OCI-LY3 (cell line): Measurements from ENCODE around the gene ATP2A2.

Experiments
- H2AFZ ChIP-seq: fragments of 200-600, 300-600 bp; shearing (Covaris generic); 2 replicates; pipeline ENCODE4 v1.6.0; 2014; ENCODE audit warnings: antibody characterized with exemption, low read depth, low read length
- H3K27ac ChIP-seq: fragments of 200-600, 300-600 bp; sonication (generic); 2 replicates; pipeline ENCODE4 v1.5.1; 2014; ENCODE audit warnings: mild to moderate bottlenecking, low read length, moderate library complexity, mixed read lengths
- H3K27me3 ChIP-seq: fragments of 200-600, 300-600 bp; sonication (generic); 2 replicates; pipeline ENCODE4 v1.6.1; 2014; ENCODE audit warnings: low read depth, low read length, mixed read lengths
- H3K36me3 ChIP-seq: fragments of 200-600, 300-600 bp; sonication (generic); replicated peaks from 2 replicates; pipeline ENCODE3; 2014; ENCODE audit warnings: low read depth, low read length, mixed read lengths
- H3K4me1 ChIP-seq: fragments of 300-600, 200-600 bp; sonication (generic); 2 replicates; pipeline ENCODE4 v1.6.1; 2014; ENCODE audit warnings: low read length, mixed read lengths
- H3K4me2 ChIP-seq: fragments of 200-600, 300-600 bp; sonication (generic); 2 replicates; pipeline ENCODE4 v1.6.1; 2014; ENCODE audit warnings: low read length, mixed read lengths
- H3K4me3 ChIP-seq: fragments of 300-600, 200-600 bp; sonication (generic); 2 replicates; pipeline ENCODE4 v1.5.1; 2014; ENCODE audit warnings: antibody characterized with exemption, mild to moderate bottlenecking, low read length, moderate library complexity
- H3K79me2 ChIP-seq: fragments of 300-600, 200-600 bp; shearing (Covaris generic); 2 replicates; pipeline ENCODE4 v1.6.1; 2014; ENCODE audit warnings: mild to moderate bottlenecking, low read length, mixed read lengths
- H3K9ac ChIP-seq: fragments of 300-600, 200-600 bp; shearing (Covaris generic); 2 replicates; pipeline ENCODE4 v1.6.0; 2014; ENCODE audit warnings: mild to moderate bottlenecking, low read length, moderate library complexity
- H3K9me3 ChIP-seq: fragments of 200-600, 300-600 bp; shearing (Covaris generic); 2 replicates; pipeline ENCODE4 v1.6.1; 2014; ENCODE audit warnings: low read length, mixed read lengths; ENCODE audit not compliant: insufficient read depth
- H4K20me1 ChIP-seq: fragments of 200-600, 300-600 bp; sonication (generic); 2 replicates; pipeline ENCODE4 v1.6.1; 2016; ENCODE audit warnings: low read length, mixed read lengths; ENCODE audit not compliant: insufficient read depth
- CTCF ChIP-seq: fragments of 200-600, 300-600 bp; sonication (generic); IDR thresholded peaks from 2 replicates; pipeline ENCODE4 v1.5.1; 2014; ENCODE audit warnings: antibody characterized with exemption, low read length, low read depth
- EZH2phosphoT487 ChIP-seq: fragments of 200-600 bp; shearing (Covaris generic); IDR thresholded peaks from 2 replicates; pipeline ENCODE4 v1.6.1; 2018; ENCODE audit warnings: antibody characterized with exemption, mixed run types, low read depth

The ATP2A2 gene

DNA sequence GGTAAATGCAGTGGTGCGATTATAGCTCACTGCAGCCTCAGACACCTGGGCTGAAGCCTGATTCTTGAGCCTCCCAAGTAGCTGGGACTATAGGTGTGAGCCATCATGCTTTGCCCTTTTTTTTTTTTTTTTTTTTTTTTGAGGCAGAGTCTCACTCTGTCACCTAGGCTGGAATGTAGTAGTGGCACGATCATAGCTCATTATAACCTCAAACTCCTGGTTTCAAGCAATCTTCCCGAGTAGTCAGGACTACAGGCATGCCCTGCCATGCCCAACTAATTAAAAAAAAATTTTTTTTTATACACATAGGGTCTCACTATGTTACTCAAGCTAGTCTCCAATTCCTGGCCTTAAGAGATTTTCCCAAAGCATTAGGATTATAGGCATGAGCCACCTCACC lies 6.9 kb downstream of the ATP2A2 start:
- Histone ChIP-seq H4K20me1 (peaks cover 62% of the 10 kb centered on the region), H3K27ac (no peak overlapping the region), H3K27me3 (no peaks in the 10 kb centered on the region), H2AFZ (no peak overlapping the region), H3K4me1 (peaks cover 27% of the 10 kb centered on the region), H3K4me2 (no peak overlapping the region), H3K9ac (no peak overlapping the region), H3K4me3 (no peak overlapping the region), H3K79me2 (peaks cover 100% of the 10 kb centered on the region), H3K9me3 (no peaks in the 10 kb centered on the region), H3K36me3 (peaks cover 78% of the 10 kb centered on the region)
- TF ChIP-seq CTCF (no peak), EZH2phosphoT487 (no peak)

DNA sequence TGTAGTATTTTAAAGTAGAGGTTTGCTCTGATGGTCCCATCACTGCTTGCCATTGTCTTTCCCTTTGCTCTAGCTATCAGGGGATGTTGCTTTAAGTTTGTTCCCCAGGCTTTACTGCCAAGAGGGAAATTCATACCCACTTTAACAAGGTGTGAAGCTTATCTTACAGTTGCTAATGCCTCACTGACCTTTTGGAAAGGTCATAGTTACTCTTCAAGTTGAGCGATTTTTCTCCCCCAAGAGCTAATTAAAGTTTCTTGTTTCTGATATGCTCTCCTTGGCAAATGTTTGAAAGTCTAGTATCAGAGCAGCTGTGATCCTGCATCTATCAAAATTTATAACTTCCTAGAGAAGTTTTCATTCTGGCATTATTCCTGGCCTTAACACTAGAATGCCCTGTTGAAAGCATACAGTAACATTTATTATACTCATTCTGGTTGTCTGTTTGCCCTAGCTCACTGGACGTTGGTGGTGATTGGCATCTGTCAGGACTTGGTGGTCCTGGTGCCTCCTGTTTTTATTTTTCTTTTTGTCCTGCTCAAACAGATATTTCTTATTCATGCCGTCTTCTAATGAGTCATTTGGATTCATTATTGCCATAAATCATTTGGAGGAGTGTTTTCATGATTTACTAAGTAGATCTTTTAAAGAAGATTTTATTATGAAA lies 8.1 kb downstream of the ATP2A2 start:
- TF ChIP-seq CTCF (no peak), EZH2phosphoT487 (no peak)
- H3K27ac ChIP-seq = no peak overlapping the region
- H3K9me3 ChIP-seq = no peaks in the 10 kb centered on the region
- peaks cover 95% of the 10 kb centered on the region for H3K79me2 ChIP-seq
- H3K4me2 ChIP-seq = no peak overlapping the region
- H3K4me3 ChIP-seq = no peak overlapping the region
- no peaks in the 10 kb centered on the region for H3K27me3 ChIP-seq
- H3K36me3 ChIP-seq = peaks cover 67% of the 10 kb centered on the region
- no peak overlapping the region for H2AFZ ChIP-seq
- no peak overlapping the region for H3K9ac ChIP-seq
- H4K20me1 ChIP-seq = peaks cover 50% of the 10 kb centered on the region
- peaks cover 15% of the 10 kb centered on the region for H3K4me1 ChIP-seq

DNA sequence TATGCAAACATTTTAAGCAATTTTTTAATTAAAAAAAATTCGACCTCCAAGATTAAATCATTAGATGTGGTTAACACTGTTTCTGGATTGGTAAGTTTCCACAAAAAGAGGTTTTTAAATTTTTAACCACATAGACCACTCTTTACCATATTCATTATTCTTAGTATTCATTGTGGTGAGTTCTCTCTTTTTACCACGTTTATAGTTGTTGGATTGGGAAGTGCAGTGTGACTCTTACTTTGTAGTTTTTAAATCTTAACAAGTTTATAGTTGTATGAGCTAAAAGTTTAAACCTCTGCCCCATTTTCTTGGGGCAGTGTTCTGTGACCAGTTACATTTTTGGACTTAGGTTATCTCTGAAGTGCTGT lies 8.6 kb downstream of the ATP2A2 start:
- Histone ChIP-seq H3K36me3 (peaks cover 68% of the 10 kb centered on the region), H3K27ac (no peak overlapping the region), H3K4me1 (peaks cover 10% of the 10 kb centered on the region), H3K79me2 (peaks cover 95% of the 10 kb centered on the region), H3K27me3 (no peaks in the 10 kb centered on the region), H3K9me3 (no peaks in the 10 kb centered on the region), H3K4me3 (no peak overlapping the region), H4K20me1 (peaks cover 45% of the 10 kb centered on the region), H3K9ac (no peak overlapping the region), H2AFZ (no peak overlapping the region), H3K4me2 (no peak overlapping the region)
- no peak for TF ChIP-seq EZH2phosphoT487

- peaks cover 53% of the 10 kb centered on the region for H3K36me3 ChIP-seq
- peaks cover 97% of the 10 kb centered on the region for H3K79me2 ChIP-seq
- H2AFZ ChIP-seq = no peak overlapping the region
- no peak overlapping the region for H3K4me2 ChIP-seq
- H3K27ac ChIP-seq = no peak overlapping the region
- no peak overlapping the region for H3K4me3 ChIP-seq
- H3K9me3 ChIP-seq = no peaks in the 10 kb centered on the region
- H4K20me1 ChIP-seq = peaks cover 53% of the 10 kb centered on the region
- H3K9ac ChIP-seq = no peak overlapping the region
- no peak for TF ChIP-seq EZH2phosphoT487
- no peak for TF ChIP-seq CTCF
- H3K4me1 ChIP-seq = no peaks in the 10 kb centered on the region
- H3K27me3 ChIP-seq = no peaks in the 10 kb centered on the region
Observed at GRCh38 chr12:110301065-110301806, 20.2 kb downstream of the ATP2A2 start.
